Measurements from ENCODE around the gene SGPL1. TPM values are rescaled to one million over a fixed set of nuclear protein-coding genes. Genes with fewer than 3 reads are reported as not detected.

Gene SGPL1
- polyA plus RNA-seq, 6 donors from 2014 or later: 16.2 to 21.1 (median 17.7) TPM

- no peaks in the 10 kb centered on the region for H3K9me3 Mint-ChIP-seq
- no peaks in the 10 kb centered on the region for H3K4me1 Mint-ChIP-seq
- H3K36me3 Mint-ChIP-seq: no peaks in the 10 kb centered on the region
- H3K4me3 Mint-ChIP-seq: no peak overlapping the region
- no peak overlapping the region for H3K27ac Mint-ChIP-seq
- H3K27me3 Mint-ChIP-seq: peaks cover 6 to 15% (median 12%) of the 10 kb centered on the region in 3 donors
- ATAC-seq (ENCODE audit: low read depth in 2 of 2) (no peak), DNase-seq (no peak)
Measured at GRCh38 chr10:70784016-70784415, 31.7 kb upstream of the SGPL1 start.

GRCh38 chr10:70784471-70784870 lies 31.3 kb upstream of the SGPL1 start:
- Mint-ChIP-seq H3K27ac (no peak overlapping the region), H3K4me3 (no peak overlapping the region), H3K27me3 (peaks cover 6 to 16% (median 15%) of the 10 kb centered on the region in 3 donors), H3K36me3 (no peaks in the 10 kb centered on the region), H3K9me3 (no peaks in the 10 kb centered on the region), H3K4me1 (no peaks in the 10 kb centered on the region)
- ATAC-seq (ENCODE audit: low read depth in 2 of 2) (no peak), DNase-seq (no peak)

- no peaks in the 10 kb centered on the region for H3K36me3 Mint-ChIP-seq
- H3K9me3 Mint-ChIP-seq: no peaks in the 10 kb centered on the region
- H3K4me1 Mint-ChIP-seq: no peaks in the 10 kb centered on the region
- no peak within 1 kb of the TSS for H3K4me3 Mint-ChIP-seq
- peaks cover 6 to 18% (median 15%) of the 10 kb centered on the region in 3 donors for H3K27me3 Mint-ChIP-seq
- H3K27ac Mint-ChIP-seq: no peak within 1 kb of the TSS
- no peak for DNase-seq
- ATAC-seq (ENCODE audit: low read depth in 2 of 2): no peak
Measured at GRCh38 chr10:70785190-70785589, 30.6 kb upstream of the SGPL1 start, which contains the start of gene TBATA. Gene TBATA, minus strand, starts transcription at chr10:70785377. Its CDS starts 1,998 bp downstream, at chr10:70783379.

- ATAC-seq (ENCODE audit: low read depth in 2 of 2) (no peak), DNase-seq (no peak)
- Mint-ChIP-seq H3K27ac (no peak overlapping the region), H3K4me3 (no peak overlapping the region), H3K4me1 (no peaks in the 10 kb centered on the region), H3K27me3 (peaks cover 6 to 24% (median 24%) of the 10 kb centered on the region in 3 donors), H3K9me3 (no peaks in the 10 kb centered on the region), H3K36me3 (no peaks in the 10 kb centered on the region)
Measured at GRCh38 chr10:70786799-70787415, 28.8 kb upstream of the SGPL1 start.

GRCh38 chr10:70791386-70792039 lies 24.2 kb upstream of the SGPL1 start:
- DNase-seq: no peak
- no peak for ATAC-seq (ENCODE audit: low read depth in 2 of 2)
- peaks cover under 1 to 28% (median 27%) of the 10 kb centered on the region in 3 donors for H3K27me3 Mint-ChIP-seq

GRCh38 chr10:70795613-70796012 lies 20.1 kb upstream of the SGPL1 start:
- H3K27ac Mint-ChIP-seq: no peak overlapping the region
- DNase-seq (no peak), ATAC-seq (ENCODE audit: low read depth in 2 of 2) (no peak)
- H3K4me3 Mint-ChIP-seq: no peak overlapping the region
- peaks cover 23 to 52% (median 34%) of the 10 kb centered on the region in 3 donors for H3K27me3 Mint-ChIP-seq
- H3K9me3 Mint-ChIP-seq: peaks cover 0 to 3% (median 0%) of the 10 kb centered on the region in 7 donors
- no peaks in the 10 kb centered on the region for H3K4me1 Mint-ChIP-seq
- H3K36me3 Mint-ChIP-seq: no peaks in the 10 kb centered on the region

More at GRCh38 chr10:70791386-70792039, 24.2 kb upstream of the SGPL1 start:
- no peaks in the 10 kb centered on the region for H3K36me3 Mint-ChIP-seq
- no peak overlapping the region for H3K27ac Mint-ChIP-seq
- H3K4me3 Mint-ChIP-seq: no peak overlapping the region
- H3K4me1 Mint-ChIP-seq: no peaks in the 10 kb centered on the region
- H3K9me3 Mint-ChIP-seq: no peaks in the 10 kb centered on the region

GRCh38 chr10:70797840-70798239 lies 17.9 kb upstream of the SGPL1 start:
- ATAC-seq (ENCODE audit: low read depth in 2 of 2): no peak
- Mint-ChIP-seq H3K27me3 (peaks cover 26 to 35% (median 34%) of the 10 kb centered on the region in 3 donors), H3K4me1 (no peaks in the 10 kb centered on the region), H3K36me3 (no peaks in the 10 kb centered on the region), H3K27ac (no peak overlapping the region), H3K9me3 (peaks cover 0 to 6% (median 0%) of the 10 kb centered on the region in 7 donors), H3K4me3 (no peak overlapping the region)
- no peak for DNase-seq

- Mint-ChIP-seq H3K4me3 (no peak overlapping the region), H3K27ac (no peak overlapping the region), H3K36me3 (no peaks in the 10 kb centered on the region), H3K27me3 (peaks cover 26 to 35% (median 35%) of the 10 kb centered on the region in 3 donors), H3K9me3 (peaks cover 0 to 6% (median 0%) of the 10 kb centered on the region in 7 donors), H3K4me1 (no peaks in the 10 kb centered on the region)
- no peak for ATAC-seq (ENCODE audit: low read depth in 2 of 2)
- DNase-seq: no peak
Measured at GRCh38 chr10:70799124-70799523, 16.6 kb upstream of the SGPL1 start.

GRCh38 chr10:70801854-70802253 lies 13.9 kb upstream of the SGPL1 start:
- peaks cover 26 to 32% (median 31%) of the 10 kb centered on the region in 3 donors for H3K27me3 Mint-ChIP-seq
- H3K9me3 Mint-ChIP-seq: peaks cover 0 to 6% (median 0%) of the 10 kb centered on the region in 7 donors

GRCh38 chr10:70803775-70804420 lies 11.8 kb upstream of the SGPL1 start:
- H3K27ac Mint-ChIP-seq: no peak overlapping the region
- no peaks in the 10 kb centered on the region for H3K4me1 Mint-ChIP-seq
- H3K4me3 Mint-ChIP-seq: no peak overlapping the region
- DNase-seq (no peak), ATAC-seq (ENCODE audit: low read depth in 2 of 2) (no peak)
- no peaks in the 10 kb centered on the region for H3K36me3 Mint-ChIP-seq
- peaks cover 15 to 34% (median 26%) of the 10 kb centered on the region in 3 donors for H3K27me3 Mint-ChIP-seq
- H3K9me3 Mint-ChIP-seq: peaks cover 0 to 3% (median 0%) of the 10 kb centered on the region in 7 donors

More at GRCh38 chr10:70801854-70802253, 13.9 kb upstream of the SGPL1 start:
- DNase-seq (no peak), ATAC-seq (ENCODE audit: low read depth in 2 of 2) (no peak)
- no peak overlapping the region for H3K27ac Mint-ChIP-seq
- no peaks in the 10 kb centered on the region for H3K36me3 Mint-ChIP-seq
- H3K4me3 Mint-ChIP-seq: no peak overlapping the region
- no peaks in the 10 kb centered on the region for H3K4me1 Mint-ChIP-seq

- ATAC-seq (ENCODE audit: low read depth in 2 of 2) (no peak), DNase-seq (no peak)
- Mint-ChIP-seq H3K4me1 (no peaks in the 10 kb centered on the region), H3K27me3 (peaks cover 10 to 28% (median 21%) of the 10 kb centered on the region in 3 donors), H3K4me3 (no peak overlapping the region), H3K9me3 (peaks cover 0 to 3% (median 0%) of the 10 kb centered on the region in 7 donors), H3K36me3 (no peaks in the 10 kb centered on the region), H3K27ac (no peak overlapping the region)
Measured at GRCh38 chr10:70804421-70804808, 11.3 kb upstream of the SGPL1 start.

GRCh38 chr10:70805619-70806215 lies 10.0 kb upstream of the SGPL1 start:
- H3K27me3 Mint-ChIP-seq: peaks cover 7 to 24% (median 16%) of the 10 kb centered on the region in 3 donors
- no peaks in the 10 kb centered on the region for H3K4me1 Mint-ChIP-seq
- H3K4me3 Mint-ChIP-seq: no peak overlapping the region
- no peak overlapping the region for H3K27ac Mint-ChIP-seq
- ATAC-seq (ENCODE audit: low read depth in 2 of 2): no peak
- peaks cover 0 to 3% (median 0%) of the 10 kb centered on the region in 7 donors for H3K9me3 Mint-ChIP-seq
- H3K36me3 Mint-ChIP-seq: no peaks in the 10 kb centered on the region
- no peak for DNase-seq

- H3K9me3 Mint-ChIP-seq: peaks cover 0 to 3% (median 0%) of the 10 kb centered on the region in 7 donors
- peaks cover 7 to 24% (median 16%) of the 10 kb centered on the region in 3 donors for H3K27me3 Mint-ChIP-seq
- DNase-seq (no peak), ATAC-seq (ENCODE audit: low read depth in 2 of 2) (no peak)
- H3K4me1 Mint-ChIP-seq: no peaks in the 10 kb centered on the region
- H3K27ac Mint-ChIP-seq: no peak overlapping the region
- no peak overlapping the region for H3K4me3 Mint-ChIP-seq
- no peaks in the 10 kb centered on the region for H3K36me3 Mint-ChIP-seq
Measured at GRCh38 chr10:70806841-70807240, 8.9 kb upstream of the SGPL1 start.
